Measurements from ENCODE around the gene ATCAY. TPM values are rescaled to one million over a fixed set of nuclear protein-coding genes. Genes with fewer than 3 reads are reported as not detected.

ATCAY gene
- total RNA-seq, 1 donor from 2014 or later, result not detected

DNA sequence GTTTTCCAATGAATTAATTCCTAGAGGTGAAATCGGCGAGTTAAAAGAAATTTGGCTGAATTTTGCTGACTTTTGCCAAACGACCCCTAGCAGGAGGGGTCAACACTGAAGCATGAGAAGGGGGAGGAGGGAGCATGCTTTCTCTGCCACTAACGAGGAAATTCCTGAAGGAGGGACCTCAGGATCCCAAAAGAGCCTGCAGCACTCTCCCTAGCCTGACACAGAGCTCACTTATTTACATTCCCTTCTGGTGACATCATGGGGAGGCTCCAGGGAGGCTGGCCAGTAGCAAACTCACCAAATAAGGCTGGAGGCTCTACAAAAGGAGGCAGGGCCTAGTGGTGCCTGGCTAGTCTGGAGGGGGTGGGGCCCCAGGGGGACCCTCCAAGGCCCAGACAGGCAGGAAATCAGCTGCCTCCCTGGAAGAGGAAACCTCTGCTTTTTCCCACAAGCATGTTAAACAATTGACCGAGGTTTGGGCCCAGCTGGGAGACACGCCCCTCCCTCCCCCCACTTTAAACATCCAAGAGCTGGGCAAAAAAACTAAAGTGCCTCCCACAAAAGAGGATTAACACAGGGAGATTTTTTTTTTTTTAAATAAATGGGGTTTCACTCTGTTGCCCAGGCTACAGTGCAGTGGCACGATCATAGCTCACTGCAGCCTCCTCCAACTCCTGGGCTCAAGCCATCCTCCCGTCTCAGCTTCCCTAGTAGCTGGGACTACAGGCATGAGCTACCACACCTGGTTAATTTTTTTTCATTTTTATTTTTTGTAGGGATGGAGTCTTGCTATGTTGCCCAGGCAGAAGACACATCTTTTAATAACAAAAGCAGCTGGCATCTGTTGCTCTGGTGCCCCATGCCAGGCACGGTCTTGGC lies 88.3 kb downstream of the ATCAY start:
- DNase-seq (ENCODE audit: low read depth), result peak; percentile 99

DNA sequence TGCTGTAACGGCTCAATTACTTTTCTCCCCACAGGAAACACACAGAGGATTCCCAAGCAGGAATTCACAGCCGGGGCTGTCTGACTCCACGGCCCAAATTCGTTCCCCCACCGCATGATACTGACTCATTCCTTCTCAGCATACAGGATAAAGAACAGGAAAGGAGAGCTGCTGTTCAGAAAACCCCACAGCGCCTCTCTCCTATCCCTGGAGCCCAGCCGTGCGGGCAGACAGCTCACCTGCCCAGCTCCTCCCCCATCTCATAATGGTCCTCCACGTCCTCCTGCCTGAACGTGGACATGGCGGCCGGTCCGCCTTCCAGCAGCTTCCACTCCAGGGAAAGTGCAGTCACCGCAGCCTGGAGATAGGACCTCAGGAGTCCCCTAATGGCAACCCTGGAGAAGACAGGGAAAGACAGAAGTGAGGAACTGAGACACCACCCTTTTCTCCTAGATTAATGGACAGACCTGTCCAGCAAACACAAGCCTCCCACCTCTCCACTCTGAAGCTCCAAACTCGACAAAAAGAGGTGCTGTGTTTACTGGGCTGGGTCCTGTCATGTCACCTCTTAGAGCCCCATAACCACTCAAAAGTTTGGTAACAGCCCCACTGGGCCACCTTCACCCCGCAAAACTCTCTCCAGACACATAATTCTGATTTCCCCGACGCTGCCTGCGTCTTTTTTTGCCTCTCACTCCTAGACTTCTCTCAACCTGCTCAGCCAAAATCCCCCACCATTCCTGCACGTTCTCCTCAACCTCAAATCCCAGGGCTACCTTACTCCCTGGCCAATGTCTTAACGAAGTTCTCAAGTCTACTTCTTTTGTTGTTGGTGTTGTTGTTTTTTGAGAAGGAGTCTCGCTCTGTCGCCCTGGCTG lies 89.2 kb downstream of the ATCAY start:
- DNase-seq (ENCODE audit: low read depth), result peak; percentile 96

DNA sequence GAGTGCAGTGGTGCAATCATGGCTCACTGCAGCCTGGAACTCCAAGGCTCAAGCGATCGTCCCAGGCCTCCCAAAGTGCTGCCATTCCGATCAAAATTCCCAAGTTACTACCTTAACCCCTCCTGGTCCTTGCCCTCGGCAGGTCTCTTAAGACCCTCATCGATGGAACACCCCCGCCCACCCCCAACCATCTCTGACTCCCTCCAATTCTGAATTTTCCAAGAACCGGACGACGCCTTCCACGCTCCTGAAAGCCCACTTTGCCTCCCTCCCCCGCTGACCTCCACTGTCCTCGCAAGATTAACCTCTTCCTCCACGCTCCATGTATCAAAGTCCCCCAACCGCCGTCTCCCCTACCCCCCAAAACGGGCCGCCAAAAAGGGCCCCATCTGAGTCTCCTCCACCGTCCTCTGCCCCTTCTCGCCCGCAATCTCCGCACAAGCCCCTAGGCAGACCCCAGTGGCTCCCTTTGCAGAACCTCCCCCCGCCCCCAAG lies 89.9 kb downstream of the ATCAY start:
- no peak for DNase-seq (ENCODE audit: low read depth)

DNA sequence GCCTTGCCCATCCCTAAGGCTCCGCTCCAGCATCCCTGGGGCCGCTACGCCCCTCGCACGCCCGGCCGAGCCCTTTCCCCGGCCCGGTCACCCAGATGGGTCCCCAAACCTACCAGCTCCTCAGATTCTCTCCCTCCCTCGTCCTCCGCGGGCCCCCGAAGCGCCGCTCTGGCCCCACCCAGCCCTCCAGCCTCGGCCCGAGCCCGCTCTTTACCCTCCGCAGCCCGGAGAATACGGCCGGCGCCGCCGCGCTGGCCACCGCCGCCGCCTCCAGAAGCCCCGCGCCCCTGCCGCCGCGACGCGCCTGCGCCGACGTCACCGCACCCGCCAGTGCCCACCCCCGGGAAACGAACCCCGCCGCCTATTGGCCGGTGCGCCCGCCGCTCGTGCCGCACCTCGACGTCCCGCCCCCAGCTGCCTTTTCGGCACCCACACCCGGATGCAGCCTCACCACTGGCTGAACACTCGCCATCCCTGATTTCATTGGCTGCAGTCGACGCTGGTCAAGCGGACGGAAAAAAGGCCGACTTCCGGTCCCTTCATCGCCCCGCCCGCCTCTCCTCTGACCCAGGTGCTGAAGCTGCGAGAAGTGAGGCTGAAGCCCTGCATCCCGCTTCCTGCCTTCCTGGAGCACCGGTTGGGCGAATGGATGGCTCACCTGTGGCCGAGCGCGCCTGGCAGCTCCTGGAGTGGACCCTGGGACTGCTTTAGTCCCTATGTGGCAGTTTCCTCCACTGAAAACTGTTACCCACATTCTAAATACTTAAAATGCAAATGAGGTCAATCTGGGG lies 90.5 kb downstream of the ATCAY start, which contains the start of gene DAPK3:
Gene DAPK3, minus strand, starts transcription at position 292 of the 791 bp plus-strand sequence. CDS start 1,364 bp downstream, outside the sequence.
- peak; percentile 98 for DNase-seq (ENCODE audit: low read depth)

DNA sequence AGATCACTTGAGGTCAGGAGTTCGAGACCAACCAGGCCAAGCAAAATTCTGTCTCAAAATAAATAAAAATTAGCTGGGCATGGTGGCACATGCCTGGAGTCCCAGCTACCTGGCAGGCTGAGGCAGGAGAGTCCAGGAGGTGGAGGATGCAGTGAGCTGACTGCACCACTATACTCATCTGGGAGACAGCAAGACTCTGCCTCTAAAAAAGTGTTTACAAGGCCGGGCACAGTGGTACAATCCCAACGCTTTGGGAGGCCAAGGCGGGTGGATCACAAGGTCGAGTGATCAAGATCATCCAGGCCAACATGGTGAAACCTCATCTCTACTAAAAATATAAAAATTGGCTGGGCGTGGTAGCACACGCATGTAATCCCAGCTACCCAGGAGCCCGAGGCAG lies 94.7 kb downstream of the ATCAY start:
- DNase-seq (ENCODE audit: low read depth), result no peak

DNA sequence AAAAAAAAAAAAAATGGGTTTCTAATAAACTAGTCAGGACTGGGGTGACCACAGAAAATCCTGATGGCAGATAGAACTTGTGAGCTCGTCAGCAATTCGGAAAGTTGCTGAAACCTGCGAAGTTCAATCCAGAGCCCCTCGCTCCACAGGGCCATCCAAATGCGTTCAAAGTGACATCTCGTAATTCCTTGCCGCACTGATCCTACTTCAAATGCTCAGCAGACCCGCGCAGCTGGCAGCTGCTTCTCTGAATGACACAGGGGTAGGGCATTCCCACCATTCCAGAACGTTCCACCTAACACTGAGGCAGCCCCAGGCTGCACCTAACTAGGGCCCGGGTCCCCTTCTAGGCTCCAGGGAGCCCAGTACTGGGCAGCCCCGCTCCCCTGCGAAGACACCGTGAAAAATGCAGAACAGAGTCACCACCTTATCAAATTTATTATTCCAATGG lies 95.2 kb downstream of the ATCAY start:
- DNase-seq (ENCODE audit: low read depth), result no peak

DNA sequence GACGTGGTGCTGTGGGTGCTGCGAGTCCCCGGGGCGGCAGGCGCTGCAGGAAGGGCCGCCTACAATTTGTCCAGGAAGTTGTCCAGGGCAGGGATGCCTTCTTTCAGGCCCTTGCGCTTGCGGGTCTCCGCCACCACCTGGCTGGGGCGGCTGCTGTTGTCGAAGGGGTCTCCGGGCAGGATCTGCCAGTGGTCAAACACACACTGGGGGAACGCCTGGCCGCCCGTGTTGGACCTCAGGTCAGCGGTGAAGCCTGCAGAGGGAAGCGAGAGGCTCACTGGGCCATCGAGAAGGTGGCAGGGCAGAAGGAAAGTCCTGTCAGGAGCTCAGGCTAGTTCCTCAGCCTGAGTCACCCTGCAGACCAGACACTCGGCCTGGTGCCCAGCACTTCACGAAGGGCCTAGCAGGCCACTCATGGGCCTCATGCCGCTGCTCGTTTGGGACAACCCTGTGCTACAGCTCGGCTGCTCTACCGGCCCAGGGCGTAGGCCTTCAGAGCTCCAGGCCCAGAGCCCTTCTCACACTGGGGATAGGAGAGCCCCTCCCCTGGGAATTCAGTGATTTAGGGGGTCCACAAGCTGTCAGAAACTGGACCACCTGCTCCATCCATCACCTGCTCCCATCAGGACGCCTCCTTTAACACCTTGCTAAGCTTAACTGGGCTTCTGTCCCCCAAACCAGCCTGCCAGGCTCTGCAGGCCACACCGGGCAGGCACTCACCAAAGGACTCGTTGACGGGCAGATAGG lies 96.2 kb downstream of the ATCAY start:
- peak; percentile 83 for DNase-seq (ENCODE audit: low read depth)

MicroRNAs within 50 kb of the gene (microRNA counts, 767-probe panel; counts per million panel counts)
- not detected for microRNA hsa-miR-637

Small RNA genes lying within 50 kb of the gene (microRNA-seq; reads per million reads assigned to microRNA genes)
- gene MIR637, result not detected

Other genes starting within 250 kb of the ATCAY start
- 17.9 and 22.8 TPM in 2 replicates for gene PIP5K1C, start 180.2 kb upstream of the ATCAY start, total RNA-seq
- gene TJP3, start 172.3 kb upstream of the ATCAY start, total RNA-seq, result not detected in 2 replicates
- 23.3 and 35.0 TPM in 2 replicates for gene APBA3, start 119.0 kb upstream of the ATCAY start, total RNA-seq
- 30.4 and 41.9 TPM in 2 replicates for gene MRPL54, start 118.0 kb upstream of the ATCAY start, total RNA-seq
- gene RAX2, start 108.5 kb upstream of the ATCAY start, total RNA-seq, result not detected in 2 replicates
- gene MATK, start 94.3 kb upstream of the ATCAY start, total RNA-seq, result not detected in 2 replicates
- gene ZFR2, start 11.6 kb upstream of the ATCAY start, total RNA-seq, result not detected in 2 replicates
- gene NMRK2, start 52.4 kb downstream of the ATCAY start, total RNA-seq, result 31.9 and 75.7 TPM in 2 replicates
- 193 and 269 TPM in 2 replicates for gene DAPK3, start 90.4 kb downstream of the ATCAY start, total RNA-seq
- 2,539 and 2,715 TPM in 2 replicates for gene EEF2, start 104.8 kb downstream of the ATCAY start, total RNA-seq
- 18.0 and 22.2 TPM in 2 replicates for gene PIAS4, start 127.1 kb downstream of the ATCAY start, total RNA-seq
- 30.1 and 37.1 TPM in 2 replicates for gene ZBTB7A, start 186.2 kb downstream of the ATCAY start, total RNA-seq
- 201 and 224 TPM in 2 replicates for gene MAP2K2, start 243.4 kb downstream of the ATCAY start, total RNA-seq